ENCODE data around the gene NME4.
"Not testable (repeated sequence)": the region's sequence is repeated elsewhere in the genome, so short reads cannot be mapped to it uniquely, and the experiment has no call there.

NME4 gene

DNA sequence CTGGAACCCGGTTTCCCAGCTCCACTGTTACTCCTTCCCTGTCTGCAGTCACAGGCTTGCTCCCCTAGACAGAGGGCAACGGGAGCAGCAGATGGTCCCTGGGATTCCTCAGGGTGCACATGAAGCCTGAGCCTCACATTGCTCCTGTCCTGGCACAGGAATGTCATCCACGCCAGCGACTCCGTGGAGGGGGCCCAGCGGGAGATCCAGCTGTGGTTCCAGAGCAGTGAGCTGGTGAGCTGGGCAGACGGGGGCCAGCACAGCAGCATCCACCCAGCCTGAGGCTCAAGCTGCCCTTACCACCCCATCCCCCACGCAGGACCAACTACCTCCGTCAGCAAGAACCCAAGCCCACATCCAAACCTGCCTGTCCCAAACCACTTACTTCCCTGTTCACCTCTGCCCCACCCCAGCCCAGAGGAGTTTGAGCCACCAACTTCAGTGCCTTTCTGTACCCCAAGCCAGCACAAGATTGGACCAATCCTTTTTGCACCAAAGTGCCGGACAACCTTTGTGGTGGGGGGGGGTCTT is 3.1 kb downstream of the NME4 start:
- FAIRE-seq, result no peak

DNA sequence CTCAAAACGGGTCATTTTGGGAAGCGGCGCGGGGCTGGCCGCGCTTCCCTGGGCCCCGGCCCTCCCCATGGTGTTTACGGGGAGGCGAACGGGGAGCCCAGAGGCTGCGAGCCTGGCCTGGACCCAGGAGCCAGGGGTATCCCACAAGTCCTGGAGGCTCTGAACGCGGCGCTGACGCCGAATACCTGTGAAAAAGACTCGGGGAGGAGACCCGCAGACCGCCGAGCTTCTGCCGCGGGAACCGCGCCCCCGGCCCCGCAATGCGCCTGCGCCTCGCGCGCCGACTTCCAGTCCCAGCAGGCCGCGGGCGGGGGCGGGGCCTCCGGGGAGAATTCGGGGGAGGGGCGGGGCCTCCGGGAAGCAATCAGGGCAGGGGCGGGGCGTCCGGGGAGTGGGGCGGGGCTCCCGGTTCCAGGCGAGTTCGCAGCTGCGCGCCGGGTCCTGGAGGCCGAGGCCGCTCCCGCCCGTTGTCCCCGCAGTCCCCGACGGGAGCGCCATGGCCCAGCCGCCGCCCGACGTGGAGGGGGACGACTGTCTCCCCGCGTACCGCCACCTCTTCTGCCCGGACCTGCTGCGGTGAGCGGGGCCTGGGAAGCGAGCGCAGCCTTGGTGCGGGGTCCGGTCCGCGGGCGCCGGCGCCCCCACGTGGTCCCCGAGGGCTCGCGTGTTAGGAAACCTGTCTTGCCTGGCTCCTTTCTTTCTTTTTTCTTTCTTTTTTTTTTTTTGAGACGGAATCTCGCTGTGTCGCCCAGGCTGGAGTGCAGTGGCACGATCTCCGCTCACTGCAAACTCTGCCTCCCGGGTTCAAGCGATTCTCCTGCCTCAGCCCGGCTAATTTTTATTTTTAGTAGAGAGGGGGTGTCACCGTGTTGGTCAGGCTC is 4.7 kb downstream of the NME4 start, which contains the start of gene DECR2:
Gene DECR2, plus strand, starts transcription at position 418 of the 881 bp plus-strand sequence. Its CDS starts 79 bp downstream, at position 497.
- no peak for FAIRE-seq

DNA sequence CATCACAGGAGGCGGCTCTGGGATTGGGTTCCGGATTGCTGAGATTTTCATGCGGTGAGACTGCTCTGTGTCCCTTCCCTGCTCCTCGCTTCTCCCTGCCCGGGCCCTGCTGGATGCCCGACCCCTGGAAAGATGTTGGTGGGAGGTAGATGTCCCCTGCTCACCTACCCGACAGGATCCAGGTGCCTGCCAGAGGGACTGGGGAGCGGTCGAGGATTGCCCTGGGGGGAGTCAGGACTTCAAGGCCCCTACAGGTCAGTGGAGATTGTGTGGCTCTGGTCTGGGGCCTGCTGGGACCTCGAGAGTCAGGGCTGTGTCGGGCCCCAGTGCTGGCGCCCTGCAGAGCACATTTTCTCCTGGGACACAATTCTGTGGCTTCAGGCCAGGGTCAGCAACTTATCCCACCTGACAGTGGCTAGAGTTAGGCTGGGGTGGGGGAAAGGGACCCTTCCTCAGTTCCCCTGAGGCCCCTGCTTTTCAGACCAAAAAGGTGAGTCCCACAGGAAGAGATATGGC is 8.0 kb downstream of the NME4 start:
- no peak for FAIRE-seq

DNA sequence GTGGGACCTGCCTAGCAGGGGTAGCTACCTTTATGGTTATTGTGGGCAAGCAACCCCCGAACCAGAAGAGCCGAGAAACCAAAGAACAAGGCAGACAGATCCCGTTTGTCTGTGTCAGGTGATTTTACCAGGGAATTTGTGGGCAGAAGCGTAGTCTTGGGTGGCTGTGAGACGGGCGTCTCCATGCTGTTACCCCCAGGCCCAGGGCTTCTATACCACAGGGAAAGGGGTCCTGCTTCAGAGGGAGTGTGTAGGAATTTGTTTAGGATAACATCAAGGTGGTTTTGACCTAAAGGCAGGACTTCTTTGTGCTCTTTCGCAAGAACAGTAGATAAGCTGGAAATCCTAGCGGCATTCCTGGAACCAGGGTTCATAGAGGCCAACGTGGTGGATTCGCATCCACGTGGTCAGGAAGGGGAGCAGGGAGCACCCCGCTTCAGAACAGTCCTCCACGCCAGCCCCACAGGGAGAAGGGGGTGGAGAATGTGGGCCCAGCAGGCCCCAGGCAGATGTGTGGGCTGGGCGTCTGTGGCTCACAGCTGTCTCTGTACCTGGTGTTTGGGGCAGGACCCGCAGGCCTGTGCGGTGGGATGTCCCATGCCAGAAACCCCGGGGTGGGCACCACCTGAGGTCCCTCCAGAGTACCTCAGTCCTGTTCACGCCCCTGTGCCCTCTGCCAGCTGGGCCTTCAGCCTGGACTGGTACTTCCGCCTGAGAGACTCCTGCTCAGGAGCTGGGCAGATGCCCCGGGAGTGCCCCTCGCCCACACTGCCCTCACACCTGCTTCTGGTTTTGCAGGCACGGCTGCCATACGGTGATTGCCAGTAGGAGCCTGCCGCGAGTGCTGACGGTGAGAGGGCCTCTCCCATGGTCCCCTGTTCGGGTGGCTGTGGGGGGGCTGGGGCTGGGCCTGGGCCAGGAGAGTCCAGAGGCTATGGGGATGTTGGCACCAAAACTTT is 8.8 kb downstream of the NME4 start:
- no peak for FAIRE-seq

DNA sequence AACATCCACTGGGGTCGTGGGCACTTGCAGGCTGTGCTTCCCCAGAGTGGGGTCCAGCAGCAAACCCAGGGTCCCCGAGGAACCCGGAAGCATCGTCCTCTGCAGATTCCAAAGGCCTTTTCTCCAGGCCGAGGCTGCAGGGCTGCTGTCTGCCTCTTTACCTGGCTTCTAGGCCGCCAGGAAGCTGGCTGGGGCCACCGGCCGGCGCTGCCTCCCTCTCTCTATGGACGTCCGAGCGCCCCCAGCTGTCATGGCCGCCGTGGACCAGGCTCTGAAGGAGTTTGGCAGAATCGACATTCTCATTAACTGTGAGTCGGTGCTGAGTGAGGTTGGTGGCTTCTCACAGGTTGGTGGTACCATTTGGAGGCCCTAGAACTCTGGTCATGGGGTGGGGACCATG is 10.3 kb downstream of the NME4 start:
- no peak for FAIRE-seq

DNA sequence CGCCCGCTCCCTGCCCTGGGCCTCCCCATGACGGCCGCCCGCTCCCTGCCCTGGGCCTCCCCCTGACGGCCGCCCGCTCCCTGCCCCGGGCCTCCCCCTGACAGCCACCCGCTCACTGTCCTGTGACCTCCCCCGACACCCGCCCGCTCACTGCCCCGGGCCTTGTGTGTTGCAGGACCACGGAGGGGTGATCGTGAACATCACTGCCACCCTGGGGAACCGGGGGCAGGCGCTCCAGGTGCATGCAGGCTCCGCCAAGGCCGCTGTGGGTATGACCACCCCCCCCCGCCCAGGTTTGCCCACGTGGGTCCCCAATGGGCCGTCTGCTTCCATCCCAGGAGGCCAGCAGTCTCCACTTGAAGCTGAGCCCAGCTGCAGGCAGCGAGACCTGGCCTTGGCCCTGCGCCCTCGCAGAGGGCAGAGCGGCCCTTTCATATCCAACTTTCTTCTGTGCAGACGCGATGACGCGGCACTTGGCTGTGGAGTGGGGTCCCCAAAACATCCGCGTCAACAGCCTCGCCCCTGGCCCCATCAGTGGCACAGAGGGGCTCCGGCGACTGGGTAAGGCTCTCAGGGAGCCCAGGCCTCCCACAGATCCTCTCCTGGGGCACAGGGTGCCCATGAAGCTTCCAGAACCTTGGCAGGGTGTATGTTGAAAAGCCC is 13.6 kb downstream of the NME4 start:
- FAIRE-seq, result no peak

DNA sequence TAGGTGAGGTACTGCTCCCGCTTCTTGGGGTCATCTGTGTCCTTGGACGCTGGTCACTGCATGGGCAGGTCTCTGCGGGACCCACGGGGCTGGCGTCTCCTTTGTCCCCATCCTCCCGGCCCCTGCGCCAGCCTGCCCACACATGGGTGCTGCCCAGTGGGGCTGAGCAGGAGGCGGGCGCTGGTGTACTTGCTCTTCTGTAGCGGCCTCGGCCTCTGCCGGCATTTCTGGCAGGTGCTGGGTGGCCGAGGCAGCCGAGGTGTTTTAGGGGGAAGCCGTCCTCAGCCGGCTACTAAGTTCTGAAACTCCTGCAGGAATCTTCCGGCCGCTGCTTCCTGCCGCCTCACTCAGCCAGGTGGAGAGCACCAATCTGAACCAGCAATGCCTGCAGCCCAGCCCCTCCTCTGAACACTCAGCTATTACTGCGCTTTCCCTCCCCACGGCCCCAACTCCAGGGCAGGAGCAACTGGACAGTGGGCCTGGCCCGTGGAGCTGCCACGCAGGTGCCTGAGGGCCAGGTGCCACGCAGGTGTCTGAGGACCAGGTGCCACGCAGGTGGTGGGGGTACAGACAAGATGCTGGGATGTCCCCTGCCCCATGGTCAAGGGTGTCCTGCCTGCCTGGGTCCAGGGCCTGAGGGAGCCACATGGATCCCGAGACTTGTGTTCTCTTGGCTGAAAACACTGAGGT is 14.7 kb downstream of the NME4 start:
- no peak for FAIRE-seq

DNA sequence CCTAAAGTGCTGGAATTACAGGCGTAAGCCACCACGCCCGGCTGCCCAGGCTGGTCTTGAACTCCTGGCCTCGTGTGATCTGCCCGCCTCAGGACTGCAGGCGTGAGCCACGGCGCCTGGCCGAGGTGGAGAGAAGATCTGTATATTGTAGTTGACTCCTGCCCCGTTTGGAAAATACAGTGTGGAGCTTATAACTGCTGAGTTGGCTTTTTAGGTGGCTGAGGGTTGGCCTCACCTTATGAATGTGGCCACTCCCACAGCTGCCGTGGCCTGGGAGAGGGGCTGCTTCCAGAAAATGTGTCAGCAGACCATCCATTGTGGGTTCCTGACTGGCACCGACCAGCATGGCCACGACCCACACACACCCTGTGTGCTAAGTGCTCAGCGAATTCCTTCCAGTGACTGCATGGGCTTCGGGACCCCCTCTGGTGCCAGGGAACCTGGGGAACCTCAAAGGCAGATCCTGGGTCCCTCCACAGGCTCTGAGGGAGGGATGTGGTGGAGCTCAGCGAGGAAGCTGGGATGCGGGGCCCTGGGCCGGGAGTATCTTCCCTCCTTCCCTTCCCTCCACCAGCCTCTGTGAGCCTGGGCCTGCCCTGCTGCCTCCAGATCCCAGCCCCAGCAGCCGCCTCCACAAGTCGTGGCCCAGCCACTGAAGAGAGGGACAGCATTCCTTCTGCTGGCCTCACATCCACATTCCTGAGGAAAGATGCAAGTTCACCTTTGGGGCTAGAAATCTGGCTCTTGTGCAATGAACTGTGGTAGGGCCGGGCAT is 17.6 kb downstream of the NME4 start:
- FAIRE-seq, result no peak

DNA sequence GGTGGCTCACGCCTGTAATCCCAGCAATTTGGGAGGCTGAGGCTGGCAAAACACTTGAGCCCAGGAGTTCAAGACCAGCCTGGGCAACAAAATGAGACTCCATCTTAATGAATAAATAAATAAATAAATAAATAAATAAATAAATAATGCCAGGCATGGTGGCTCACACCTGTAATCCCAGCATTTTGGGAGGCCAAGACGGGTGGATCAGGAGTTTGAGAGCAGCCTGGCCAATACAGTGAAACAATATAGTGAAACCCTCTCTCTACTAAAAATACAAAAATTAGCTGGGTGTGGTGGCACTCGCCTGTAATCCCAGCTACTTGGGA is 18.1 kb downstream of the NME4 start:
- not testable (repeated sequence) for FAIRE-seq

DNA sequence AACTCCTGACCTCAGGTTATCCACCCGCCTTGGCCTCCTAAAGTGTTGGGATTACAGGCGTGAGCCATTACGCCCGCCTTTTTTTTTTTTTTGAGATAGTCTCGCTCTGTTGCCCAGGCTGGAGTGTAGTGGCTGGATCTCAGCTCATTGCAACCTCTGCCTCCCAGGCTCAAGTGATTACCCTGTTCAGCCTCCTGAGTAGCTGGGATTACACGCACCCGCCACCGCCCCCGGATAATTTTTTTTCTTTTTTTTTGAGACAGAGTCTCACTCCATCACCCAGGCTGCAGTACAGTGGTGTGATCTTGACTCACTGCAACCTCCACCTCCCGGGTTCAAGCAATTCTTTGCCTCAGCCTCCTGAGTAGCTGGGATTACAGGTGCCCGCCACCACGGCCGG is 25.2 kb downstream of the NME4 start:
- FAIRE-seq, result not testable (repeated sequence)

DNA sequence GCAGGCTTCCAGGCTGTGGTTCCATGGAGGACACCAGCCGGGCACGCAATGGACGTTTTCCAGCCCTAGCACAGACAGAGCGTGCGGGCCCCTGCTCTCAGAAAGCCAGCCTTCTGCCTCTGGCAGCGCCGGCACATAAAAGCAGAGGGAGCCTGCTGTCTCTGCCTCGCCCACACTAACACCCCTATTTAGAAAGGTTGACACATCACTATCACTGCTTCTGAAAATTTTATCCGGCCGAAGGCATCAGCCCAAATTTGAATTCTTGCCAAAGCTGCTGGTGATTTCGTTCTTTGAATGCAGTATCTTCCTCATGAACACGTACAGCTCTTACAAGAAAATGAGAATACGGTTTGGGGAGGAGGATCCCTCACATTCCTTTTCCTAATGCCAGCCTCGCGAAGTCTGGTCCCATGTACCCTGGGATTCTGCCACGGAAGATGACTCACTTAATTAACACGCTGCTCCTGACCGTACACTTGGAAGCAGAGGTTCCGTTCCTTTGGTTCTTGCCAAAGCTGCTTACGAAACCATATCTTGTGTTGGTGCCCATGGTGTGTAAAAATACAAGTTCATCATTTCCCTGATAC is 27.1 kb downstream of the NME4 start:
- FAIRE-seq, result no peak

DNA sequence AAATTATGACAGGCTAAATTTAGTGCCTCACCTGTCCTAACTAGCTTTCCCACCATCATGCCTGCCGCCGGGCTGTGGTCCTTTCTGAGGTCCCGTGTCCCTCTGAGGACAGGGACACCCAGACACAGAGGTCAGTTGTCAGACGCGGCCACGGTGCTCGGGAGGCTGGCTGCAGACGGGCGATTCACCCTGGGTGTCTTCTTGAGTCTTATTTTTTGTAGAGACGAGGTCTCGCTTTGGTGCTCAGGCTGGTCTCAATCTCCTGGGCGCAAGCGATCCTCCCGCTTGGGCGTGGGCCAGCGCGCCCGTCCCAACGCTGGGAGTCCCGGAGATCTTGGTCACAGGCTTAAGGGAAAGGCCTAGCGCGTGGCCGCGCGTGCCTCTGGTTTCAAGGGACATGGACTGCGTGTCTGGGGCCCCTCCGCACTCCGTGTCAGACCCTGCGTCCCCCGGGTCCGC is 27.7 kb downstream of the NME4 start:
- FAIRE-seq, result no peak

DNA sequence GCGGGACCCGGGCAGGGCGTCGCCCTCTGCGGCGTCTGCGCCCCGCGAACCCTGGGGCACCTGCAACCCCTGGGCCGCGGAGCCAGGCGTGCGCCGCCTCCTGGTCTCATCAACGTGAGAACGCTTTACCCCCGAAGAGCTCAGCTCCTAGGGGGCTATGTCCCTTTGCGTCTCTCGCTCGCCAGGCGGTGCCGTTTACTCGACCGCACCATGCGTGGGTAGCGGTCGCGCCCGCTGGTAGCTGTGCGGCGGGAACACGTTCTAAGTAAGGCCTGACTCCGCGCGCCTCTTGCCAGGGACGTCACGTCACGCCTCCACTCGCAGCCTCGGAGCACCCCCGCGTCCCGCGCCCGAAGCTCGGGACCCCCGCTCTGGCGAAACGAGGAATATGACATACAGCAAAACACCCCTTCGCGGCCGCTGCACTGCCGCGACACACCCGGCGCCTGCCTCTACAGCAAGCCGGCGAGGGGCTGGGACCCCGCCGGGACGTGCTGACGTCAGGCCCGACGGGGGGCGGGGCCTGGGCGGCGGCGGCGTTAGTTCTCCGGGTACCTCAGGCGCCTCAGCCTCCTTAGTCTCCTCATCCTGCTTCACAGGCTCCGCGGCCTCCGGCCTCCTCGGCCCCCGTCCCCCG is 28.2 kb downstream of the NME4 start, which contains the start of gene RAB11FIP3:
Gene RAB11FIP3, plus strand, starts transcription at position 568 of the 637 bp plus-strand sequence. CDS start 358 bp downstream, outside the sequence.
- FAIRE-seq, result no peak

DNA sequence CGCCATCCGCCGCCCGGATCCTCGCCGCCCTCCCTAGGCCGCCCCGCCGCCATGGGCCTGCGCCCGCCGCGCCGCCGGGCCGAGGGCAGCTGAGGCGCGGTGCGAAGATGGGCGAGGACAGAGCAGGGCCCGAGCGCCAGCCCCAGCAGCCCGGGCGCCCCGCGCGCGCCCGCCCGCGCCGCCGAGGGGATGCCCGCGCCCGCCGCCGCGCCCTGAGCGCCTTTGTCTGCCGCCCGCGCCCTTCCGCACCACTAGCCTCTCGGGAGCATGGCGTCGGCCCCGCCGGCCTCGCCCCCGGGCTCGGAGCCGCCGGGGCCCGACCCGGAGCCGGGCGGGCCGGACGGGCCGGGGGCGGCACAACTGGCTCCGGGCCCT is 28.7 kb downstream of the NME4 start:
- FAIRE-seq, result no peak

DNA sequence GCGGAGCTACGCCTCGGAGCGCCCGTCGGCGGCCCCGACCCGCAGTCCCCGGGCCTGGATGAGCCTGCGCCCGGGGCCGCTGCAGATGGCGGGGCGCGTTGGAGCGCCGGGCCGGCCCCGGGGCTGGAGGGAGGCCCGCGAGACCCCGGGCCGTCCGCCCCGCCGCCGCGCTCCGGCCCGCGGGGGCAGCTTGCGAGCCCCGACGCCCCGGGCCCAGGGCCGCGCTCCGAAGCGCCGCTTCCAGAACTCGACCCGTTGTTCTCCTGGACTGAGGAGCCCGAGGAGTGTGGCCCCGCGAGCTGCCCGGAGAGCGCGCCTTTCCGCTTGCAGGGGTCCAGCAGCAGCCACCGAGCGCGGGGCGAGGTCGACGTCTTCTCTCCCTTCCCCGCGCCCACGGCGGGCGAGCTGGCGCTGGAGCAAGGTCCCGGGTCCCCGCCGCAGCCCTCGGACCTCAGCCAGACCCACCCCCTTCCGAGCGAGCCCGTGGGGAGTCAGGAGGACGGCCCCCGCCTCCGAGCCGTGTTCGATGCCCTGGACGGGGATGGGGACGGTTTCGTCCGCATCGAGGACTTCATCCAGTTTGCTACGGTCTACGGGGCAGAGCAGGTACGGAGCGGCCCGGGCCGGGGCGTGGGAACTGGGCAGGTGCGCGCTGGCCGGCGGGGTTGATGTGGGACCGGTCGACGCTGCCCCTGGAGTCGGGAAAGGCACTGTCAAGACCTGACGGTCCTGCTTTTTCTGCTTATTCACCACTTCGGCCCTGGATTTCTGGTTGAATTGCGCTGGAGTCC is 29.3 kb downstream of the NME4 start:
- no peak for FAIRE-seq

DNA sequence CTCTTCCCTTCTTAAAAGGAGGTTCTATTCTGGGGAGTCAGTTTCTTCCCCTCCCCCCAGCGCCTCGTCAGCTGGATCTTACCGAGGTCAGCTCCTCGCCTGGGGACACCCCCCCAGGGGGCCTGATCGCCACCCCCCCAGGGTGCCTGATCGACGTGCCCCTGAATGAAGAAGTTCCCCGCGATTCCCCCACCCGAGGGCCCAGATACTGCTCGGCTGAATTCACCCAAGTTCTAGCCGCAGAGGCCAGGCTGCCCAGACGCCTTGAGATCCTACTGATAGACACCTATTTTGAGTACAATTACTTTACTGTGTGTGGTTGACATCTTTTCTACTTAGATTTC is 29.9 kb downstream of the NME4 start:
- no peak for FAIRE-seq

DNA sequence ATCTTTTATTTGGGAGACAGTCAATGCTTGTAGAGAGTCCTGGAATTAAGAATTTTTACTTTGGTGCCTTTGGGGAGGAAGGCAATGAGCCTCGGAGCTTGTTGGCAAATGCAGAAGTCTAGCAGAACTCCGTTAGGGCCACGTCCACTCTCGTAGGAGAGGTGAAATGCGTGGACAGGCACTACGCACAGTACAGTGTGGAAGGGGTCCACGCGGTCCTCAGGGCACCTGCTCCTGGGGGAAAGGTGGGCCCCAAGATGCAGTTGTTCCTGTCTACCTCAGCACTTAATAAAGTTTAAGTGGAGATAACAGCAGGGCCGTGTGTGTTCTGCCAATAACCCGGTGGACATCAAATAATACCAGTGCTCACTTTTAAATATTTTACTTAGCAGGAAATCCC is 30.3 kb downstream of the NME4 start:
- no peak for FAIRE-seq

DNA sequence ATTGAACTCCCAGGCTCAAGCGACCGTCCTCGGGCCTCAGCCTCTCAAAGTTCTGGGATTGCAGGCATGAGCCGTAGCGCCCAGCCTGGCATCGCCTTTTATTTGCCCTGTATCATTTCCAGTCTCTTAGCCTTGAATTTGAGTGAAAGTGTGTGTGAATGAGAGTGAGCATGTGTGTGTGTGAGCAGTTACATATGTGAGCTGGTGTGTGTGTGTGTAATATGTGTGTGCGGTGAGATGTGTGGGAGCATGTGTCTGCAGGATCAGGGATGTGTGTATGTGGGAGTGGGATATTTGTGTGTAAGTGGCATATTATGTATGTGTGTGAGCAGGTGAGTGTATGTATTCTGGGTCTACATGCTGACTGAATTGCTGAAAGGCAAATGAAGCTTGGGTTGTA is 33.9 kb downstream of the NME4 start:
- FAIRE-seq, result no peak

DNA sequence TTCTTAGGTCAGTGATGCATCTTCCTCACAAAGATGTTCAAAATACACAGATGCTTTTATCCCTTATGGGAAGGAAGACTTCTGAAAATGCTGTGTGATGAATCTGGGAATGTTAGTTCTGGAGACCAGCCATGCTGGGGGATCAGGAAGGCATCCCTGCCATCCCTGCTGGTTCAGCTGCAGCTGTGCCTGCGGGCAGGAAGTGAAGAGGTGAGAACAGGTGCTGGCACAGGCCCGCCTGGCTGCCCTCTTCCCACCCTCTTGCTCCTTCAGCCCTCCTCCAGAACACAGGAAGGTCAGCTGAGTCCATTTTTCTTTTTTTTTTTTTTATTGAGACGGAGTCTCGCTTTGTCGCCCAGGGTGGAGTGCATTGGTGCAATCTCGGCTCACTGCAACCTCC is 43.6 kb downstream of the NME4 start:
- FAIRE-seq, result no peak
